ENCODE data around the gene CAVIN2.

Gene CAVIN2

GRCh38 chr2:191877875-191878274 lies 31.0 kb upstream of the CAVIN2 start:
- Histone ChIP-seq H3K27ac (no peak overlapping the region), H3K4me3 (no peak overlapping the region)

GRCh38 chr2:191875859-191876258 lies 29.0 kb upstream of the CAVIN2 start:
- Histone ChIP-seq H3K27ac (no peak overlapping the region), H3K4me3 (no peak overlapping the region)
- TF ChIP-seq CTCF (IDR thresholded peaks at IDR 0.05) = no peak
- DNase-seq (ENCODE audit: low spot score) = no peak

More at GRCh38 chr2:191877875-191878274, 31.0 kb upstream of the CAVIN2 start:
- DNase-seq (ENCODE audit: low spot score) = no peak
- no peak for TF ChIP-seq CTCF (IDR thresholded peaks at IDR 0.05)

GRCh38 chr2:191870744-191871143 lies 23.9 kb upstream of the CAVIN2 start:
- DNase-seq (ENCODE audit: low spot score) = no peak
- TF ChIP-seq CTCF (IDR thresholded peaks at IDR 0.05) = no peak
- Histone ChIP-seq H3K4me3 (no peak overlapping the region), H3K27ac (no peak overlapping the region)

GRCh38 chr2:191869781-191870180 lies 22.9 kb upstream of the CAVIN2 start:
- H3K27ac ChIP-seq = no peak overlapping the region
- DNase-seq (ENCODE audit: low spot score) = no peak
- TF ChIP-seq CTCF (IDR thresholded peaks at IDR 0.05) = no peak
- no peak overlapping the region for H3K4me3 ChIP-seq

- no peak for TF ChIP-seq CTCF (IDR thresholded peaks at IDR 0.05)
- DNase-seq (ENCODE audit: low spot score) = no peak
These were observed 22.3 kb upstream of the CAVIN2 start for GRCh38 chr2:191869178-191869577.

GRCh38 chr2:191867507-191867847 lies 20.6 kb upstream of the CAVIN2 start:
- no peak for DNase-seq (ENCODE audit: low spot score)
- Histone ChIP-seq H3K27ac (peak overlapping the region in 1 of 2 donors; percentile 64), H3K4me3 (no peak overlapping the region)
- TF ChIP-seq CTCF (IDR thresholded peaks at IDR 0.05) = no peak

More at GRCh38 chr2:191869178-191869577, 22.3 kb upstream of the CAVIN2 start:
- H3K27ac ChIP-seq = no peak overlapping the region
- no peak overlapping the region for H3K4me3 ChIP-seq

GRCh38 chr2:191866675-191867506 lies 20.0 kb upstream of the CAVIN2 start:
- H3K4me3 ChIP-seq = no peak overlapping the region
- DNase-seq (ENCODE audit: low spot score) = no peak
- TF ChIP-seq CTCF (IDR thresholded peaks at IDR 0.05) = no peak
- peak overlapping the region; percentile 20 to 64 for H3K27ac ChIP-seq

Measured in coronary artery (tissue), 2 donors.